CD4-positive, alpha-beta T cell treated with Interleukin-21 for 1 hour (primary cell): Measurements from ENCODE around the gene SIX5.
A peak's percentile ranks its signal among the peaks of the same experiment; 100 is the strongest.

Experiments
- DNase-seq: peaks from one replicate; pipeline ENCODE4 v3.0.0-alpha.2; 2020

SIX5 gene

DNA sequence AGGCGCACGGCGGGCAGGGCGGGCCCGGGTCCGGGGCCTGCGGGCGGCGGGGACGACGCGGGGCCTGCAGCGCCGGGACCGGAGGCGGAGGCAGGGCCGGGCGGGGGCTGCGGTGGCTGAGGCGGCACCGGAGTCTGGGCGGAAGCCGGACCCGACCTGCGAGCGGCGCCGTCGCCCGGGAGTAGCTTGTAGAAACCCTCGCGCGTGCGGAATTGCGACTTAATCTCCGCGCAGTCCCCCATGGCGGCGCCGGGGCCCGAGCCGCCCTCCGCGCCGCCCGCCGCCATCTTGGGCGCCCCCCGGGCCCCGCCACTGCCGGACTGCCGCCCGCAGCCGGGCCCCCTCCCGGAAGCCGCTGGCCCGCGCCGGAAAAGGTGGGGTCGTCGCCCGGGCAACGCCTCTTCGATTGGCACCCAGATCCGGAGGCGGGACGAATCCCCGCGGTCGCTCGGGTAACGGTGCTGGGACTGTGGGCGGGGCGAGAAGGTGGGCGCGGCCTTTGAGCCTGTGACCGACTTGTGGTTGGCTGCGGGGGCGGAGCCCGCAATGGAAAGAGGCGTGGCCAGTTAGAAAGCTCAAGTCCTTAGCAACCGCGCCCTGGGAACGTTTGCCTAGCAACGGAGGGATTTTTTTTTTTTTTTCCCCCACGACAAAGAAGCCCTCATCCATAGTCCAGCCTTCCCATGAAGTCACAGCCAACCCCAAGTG lies 23.6 kb upstream of the SIX5 start, which contains the start of gene DMWD:
Gene DMWD (minus strand): TSS at position 376 of the 708 bp plus-strand sequence. CDS start 89 bp downstream, at position 287.
- DNase-seq: peak; percentile 99

- DNase-seq: no peak
These were observed 22.9 kb upstream of the SIX5 start for GRCh38 chr19:45791744-45792469.

- DNase-seq: peak; percentile 57
These were observed 21.9 kb upstream of the SIX5 start for GRCh38 chr19:45790942-45791341.

- DNase-seq: no peak
These were observed 20.2 kb upstream of the SIX5 start for GRCh38 chr19:45789035-45789786.

DNA sequence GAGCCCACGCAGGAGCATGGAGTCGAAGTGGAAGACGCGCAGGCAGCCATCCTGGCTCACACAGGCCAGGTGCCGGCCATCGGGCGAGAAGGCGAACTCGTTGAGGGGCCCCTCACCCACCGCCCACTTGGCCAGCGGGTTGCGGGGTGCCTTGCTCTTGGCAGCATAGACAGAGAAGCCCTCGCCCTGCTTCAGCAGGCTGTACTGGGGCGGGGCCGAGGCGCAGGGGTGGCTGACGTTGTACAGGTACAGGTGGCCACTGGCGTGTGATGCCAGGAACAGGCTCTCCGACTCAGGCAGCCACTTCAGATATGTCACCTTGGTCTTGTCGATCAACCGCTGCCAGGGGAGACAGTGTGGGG lies 17.5 kb upstream of the SIX5 start:
- no peak for DNase-seq

DNA sequence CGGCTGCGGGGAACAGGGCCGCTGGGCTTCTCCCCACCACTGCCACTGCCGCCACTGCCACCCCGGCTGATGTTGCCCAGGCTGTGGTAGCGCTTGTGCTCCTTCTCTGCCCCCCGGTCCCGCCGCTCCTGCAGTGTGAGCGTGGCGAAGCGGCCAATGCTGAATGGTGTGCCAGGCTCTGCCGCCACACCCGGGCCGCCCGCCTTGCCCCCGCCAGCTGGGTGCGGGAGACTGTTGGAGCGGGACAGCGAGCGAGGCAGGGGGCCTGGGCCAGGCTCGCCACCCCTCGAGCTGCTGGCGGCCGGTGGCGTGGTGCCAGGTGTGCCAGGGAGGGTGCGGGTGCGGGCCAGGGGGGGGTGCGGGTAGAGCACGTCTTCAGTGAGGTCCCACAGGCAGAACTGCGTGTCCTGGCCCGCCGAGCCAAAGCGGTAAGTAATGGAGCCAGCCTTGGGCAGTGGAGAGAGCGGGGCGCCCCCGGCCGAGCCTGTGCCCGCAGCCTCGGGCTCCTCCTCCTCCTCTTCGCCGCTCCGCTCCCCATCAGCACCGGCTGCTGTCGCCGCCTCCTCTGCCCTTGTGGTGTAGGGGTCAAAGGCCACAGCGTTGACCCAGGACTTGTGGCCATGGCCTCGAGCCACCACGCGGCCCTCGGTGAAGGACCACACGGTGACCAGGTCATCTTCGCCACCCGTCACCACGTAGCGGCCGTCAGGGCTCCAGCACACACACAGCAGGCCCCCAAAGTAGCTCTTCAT lies 16.9 kb upstream of the SIX5 start:
- DNase-seq: no peak

DNA sequence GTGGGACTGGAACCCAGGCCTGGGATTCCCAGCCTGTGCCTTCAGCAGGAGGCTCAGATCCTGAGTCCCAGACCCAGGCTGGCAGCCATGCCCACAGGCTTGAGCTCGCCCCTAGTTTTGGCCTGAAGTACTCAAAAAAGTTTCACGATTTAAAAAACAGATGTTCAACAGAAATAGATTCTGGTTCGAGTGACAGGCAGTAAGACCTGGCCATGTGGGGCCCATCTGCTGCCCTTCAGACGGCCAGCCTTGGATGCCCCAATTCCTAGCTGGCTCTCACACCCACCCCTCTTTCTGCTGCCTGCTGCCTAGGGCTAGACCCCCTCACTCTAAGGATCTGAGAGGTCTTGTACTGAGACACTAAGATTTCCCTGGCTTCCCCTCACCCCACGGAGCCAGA lies 16.0 kb upstream of the SIX5 start:
- no peak for DNase-seq

DNA sequence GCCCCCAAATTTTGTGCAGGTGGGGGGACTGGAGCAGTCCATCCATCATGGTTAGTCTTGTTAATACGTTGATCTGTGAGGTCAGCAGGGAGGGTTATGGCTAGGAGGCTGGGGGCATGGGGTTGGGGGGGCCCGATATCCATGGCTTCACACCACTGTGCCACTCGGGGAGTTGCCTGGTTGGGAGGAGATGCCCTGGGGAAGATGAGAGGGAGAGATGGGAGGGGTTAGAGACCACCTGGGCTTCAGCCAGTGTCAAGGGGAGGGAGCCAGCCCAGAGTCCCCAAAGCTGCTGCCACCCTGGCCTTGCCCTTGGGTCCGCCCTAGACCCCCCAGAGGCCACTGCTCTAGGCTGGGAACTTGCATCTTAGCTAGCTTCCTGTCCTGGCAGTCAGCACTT lies 15.0 kb upstream of the SIX5 start:
- DNase-seq: no peak

DNA sequence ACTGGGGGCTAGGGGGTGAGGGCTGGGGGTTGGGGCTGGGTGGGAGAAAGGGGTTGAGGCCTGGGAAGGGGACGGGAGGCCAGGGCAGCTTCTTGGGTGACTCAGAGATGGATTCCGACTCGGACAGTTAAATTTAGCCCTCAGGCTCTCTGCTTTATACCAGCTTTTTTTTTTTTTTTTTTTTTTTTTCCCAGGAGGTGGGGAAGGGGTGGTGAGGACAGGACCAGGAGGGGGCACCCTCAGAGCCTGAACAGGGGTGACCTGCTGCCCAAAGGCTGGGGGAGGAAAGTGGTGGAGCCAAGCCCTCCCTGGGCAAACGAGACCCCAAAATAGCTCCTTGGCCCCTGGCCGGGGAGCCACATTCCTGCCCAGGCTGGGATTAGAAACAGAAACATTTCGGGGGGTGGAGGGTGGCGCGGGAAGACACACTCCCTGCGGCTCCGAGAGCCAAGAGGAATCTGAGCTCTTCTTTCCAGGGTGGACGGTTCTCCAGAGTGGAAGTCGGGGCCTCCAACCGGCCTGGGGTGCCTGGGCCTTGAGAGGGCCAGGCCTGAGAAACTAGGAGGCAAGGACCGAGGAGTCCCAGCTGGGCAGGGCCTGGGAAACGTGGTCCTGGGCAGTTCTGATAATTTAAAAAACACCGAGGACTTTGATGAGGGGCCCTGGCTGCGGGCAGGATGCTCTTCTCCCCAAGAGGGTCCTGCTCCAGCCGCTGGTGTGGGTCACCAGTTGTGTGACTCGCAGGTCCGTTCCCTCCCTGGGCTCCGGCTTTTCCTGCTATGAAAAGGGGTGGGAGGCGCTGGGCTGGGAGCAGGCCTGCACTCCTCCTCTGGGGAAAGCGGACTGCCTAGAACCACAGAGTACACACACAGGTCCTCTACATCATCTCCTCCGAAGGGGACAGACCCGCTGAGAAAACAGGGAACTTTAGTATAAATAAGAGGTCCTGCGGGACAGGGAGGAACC lies 14.1 kb upstream of the SIX5 start:
- DNase-seq: no peak

DNA sequence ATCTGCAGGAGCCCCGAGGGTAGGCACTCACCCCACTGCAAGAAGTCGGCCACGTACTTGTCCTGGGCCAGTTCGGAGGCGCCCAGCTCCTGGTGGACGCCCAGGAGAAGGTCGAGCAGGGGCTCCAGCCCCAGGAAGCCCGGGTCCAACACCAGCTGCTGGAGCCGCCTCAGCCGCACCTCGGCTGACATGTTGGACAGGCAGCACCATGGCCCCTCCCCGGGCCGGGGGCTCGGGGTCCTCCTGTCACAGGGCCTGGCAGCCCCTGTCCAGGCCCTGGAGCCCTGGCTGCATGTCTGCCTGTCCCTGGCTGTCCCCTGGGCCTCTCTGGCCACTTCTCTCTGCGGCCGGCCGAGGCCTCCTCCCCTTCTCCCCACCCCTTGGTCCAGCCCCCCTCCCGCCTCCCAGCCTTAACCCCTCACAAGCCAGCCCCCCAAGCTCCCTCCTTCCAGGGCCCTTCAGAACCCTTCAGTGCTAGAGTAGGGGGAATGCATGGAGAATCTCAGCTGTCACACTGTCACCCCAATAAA lies 13.2 kb upstream of the SIX5 start, which contains the start of gene DMPK:
Gene DMPK (minus strand): TSS at position 329 of the 530 bp plus-strand sequence. CDS start 138 bp downstream, at position 191.
- DNase-seq: no peak

GRCh38 chr19:45781214-45782161 lies 12.4 kb upstream of the SIX5 start:
- no peak for DNase-seq

- no peak for DNase-seq
These were observed 11.6 kb upstream of the SIX5 start for GRCh38 chr19:45780448-45781213.

DNA sequence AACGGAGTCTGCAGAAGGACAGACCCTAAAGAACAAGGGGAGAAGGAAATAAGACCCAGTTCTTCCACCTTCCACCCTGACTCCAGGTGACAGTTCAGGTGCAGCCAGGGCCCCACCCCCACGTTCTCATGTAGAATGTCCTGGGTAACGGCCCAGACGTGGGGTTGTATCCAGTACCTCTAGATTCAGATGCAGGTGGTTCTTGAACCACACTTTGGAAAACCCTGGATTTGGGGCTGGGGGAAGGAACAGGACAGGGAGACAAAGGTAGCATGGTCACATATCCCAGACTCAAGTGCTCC lies 11.0 kb upstream of the SIX5 start:
- no peak for DNase-seq

DNA sequence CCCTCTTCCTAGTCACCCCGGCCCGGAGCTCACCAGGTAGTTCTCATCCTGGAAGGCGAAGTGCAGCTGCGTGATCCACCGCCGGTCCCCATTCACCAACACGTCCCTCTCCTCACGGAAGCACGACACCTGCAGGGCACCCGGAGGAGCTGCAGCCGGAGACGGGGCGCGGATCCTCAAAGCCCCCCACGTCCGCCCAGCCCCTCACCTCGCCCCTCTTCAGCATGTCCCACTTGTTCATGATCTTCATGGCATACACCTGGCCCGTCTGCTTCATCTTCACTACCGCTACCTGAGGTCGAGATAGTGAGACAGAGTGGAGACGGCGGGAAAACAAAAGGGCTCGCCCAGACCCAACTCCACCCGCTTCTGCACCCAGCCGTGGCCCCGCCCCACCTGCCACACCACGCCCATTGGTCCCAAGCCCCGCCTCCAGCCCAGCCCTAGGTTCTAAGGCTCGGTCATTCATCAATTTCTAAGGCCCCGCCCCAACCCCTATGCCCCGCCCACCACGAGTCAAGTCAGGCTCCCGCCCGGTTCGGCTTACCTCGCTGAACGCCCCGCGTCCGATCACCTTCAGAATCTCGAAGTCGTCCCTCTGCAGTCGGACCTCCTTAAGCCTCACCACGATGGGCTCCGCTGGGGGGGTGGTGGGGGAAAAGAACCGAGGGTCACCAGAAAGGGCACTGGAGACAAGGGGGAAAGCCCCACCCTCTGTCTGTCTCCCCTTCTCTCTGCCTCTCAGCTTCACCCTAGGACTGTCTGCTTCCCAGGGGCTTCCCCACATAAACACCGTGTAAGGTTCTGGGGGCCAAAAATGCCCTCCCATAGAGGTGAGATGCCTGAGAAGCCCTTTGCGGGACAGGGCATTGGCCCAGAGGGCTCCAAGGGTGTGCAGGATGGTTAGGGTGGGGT lies 10.4 kb upstream of the SIX5 start:
- peak; percentile 88 for DNase-seq

GRCh38 chr19:45778010-45778661 lies 9.1 kb upstream of the SIX5 start:
- DNase-seq: no peak

GRCh38 chr19:45777395-45777961 lies 8.4 kb upstream of the SIX5 start:
- no peak for DNase-seq

DNA sequence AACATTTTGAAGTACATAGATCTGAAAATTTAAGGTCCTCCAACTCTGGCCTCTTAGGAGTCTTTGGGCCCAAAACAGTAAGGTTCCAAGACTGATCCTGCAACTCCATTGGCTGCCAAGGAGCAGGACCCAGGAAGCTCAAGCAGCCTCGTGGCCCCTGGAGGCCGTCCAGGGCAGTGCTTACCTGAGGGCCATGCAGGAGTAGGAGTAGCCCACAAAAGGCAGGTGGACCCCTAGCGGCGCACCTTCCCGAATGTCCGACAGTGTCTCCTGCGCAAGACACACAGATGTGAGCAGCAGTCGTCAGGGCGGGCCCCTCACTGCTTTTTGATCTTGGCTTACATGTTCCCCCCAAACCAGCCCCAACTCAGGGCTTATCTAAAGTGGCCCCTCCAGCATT lies 5.7 kb upstream of the SIX5 start:
- no peak for DNase-seq

DNA sequence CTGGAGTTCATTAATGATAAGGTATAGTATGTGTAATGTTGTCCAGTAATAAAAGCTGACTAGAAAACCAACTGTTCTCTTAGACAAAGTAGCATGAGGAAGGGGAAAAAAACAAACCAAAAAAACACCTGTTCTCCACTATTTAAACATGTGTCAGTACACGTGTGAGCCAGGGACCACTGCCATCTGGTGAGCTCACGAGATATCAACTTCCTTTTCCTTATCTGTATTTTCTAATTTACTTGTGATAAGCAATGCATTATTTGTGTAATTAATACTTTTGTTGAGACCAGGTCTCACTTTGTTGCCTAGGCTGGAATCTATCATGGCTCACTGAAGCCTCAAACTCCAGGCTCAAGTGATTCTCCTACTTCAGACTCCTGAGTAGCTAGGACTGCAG lies 4.3 kb upstream of the SIX5 start:
- DNase-seq: no peak
